Coronary artery (tissue), 2 donors: ENCODE results near the gene SMIM1.

Experiments used
- DNase-seq: peaks from one replicate; pipeline ENCODE4 v3.0.0-alpha.2; 2017; ENCODE audit warnings: low spot score
- H3K27ac ChIP-seq, 2 donors: fragments of 200-600 bp; sonication (generic); one replicate each; pipeline ENCODE4 v1.5.1; 2016 to 2019
- H3K4me3 ChIP-seq: fragments of 200-600 bp; sonication (generic); 2 replicates; pipeline ENCODE4 v1.5.1; 2016; ENCODE audit warnings: mild to moderate bottlenecking, moderate library complexity
- TF ChIP-seq, protein P1 (sequence below): fragments of 200-600 bp; sonication (generic); IDR thresholded peaks from one replicate; pipeline ENCODE4 v1.5.1; 2019; ENCODE audit warnings: antibody characterized with exemption

SMIM1 gene

DNA sequence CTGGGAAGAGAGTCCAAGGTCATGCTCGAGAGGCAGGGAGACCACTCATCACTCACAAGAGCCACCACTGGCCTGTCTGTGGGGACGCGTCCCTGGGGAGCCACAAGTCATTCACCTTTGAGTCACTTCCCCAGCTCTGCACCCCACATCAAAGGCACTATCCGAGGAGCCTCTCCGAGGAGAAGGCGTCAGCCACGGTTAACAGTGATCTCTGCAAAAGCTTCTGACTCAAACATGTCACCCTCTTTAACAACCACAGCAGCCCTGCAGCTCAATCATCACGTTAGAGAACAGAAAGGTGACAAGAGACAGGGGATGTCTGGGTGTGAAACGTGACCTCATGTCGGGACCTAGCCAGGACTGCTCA lies 14.8 kb downstream of the SMIM1 start:
- no peak overlapping the region for H3K4me3 ChIP-seq
- TF ChIP-seq, protein P1, sequence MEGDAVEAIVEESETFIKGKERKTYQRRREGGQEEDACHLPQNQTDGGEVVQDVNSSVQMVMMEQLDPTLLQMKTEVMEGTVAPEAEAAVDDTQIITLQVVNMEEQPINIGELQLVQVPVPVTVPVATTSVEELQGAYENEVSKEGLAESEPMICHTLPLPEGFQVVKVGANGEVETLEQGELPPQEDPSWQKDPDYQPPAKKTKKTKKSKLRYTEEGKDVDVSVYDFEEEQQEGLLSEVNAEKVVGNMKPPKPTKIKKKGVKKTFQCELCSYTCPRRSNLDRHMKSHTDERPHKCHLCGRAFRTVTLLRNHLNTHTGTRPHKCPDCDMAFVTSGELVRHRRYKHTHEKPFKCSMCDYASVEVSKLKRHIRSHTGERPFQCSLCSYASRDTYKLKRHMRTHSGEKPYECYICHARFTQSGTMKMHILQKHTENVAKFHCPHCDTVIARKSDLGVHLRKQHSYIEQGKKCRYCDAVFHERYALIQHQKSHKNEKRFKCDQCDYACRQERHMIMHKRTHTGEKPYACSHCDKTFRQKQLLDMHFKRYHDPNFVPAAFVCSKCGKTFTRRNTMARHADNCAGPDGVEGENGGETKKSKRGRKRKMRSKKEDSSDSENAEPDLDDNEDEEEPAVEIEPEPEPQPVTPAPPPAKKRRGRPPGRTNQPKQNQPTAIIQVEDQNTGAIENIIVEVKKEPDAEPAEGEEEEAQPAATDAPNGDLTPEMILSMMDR: no peak
- H3K27ac ChIP-seq: no peak overlapping the region
- DNase-seq: no peak

DNA sequence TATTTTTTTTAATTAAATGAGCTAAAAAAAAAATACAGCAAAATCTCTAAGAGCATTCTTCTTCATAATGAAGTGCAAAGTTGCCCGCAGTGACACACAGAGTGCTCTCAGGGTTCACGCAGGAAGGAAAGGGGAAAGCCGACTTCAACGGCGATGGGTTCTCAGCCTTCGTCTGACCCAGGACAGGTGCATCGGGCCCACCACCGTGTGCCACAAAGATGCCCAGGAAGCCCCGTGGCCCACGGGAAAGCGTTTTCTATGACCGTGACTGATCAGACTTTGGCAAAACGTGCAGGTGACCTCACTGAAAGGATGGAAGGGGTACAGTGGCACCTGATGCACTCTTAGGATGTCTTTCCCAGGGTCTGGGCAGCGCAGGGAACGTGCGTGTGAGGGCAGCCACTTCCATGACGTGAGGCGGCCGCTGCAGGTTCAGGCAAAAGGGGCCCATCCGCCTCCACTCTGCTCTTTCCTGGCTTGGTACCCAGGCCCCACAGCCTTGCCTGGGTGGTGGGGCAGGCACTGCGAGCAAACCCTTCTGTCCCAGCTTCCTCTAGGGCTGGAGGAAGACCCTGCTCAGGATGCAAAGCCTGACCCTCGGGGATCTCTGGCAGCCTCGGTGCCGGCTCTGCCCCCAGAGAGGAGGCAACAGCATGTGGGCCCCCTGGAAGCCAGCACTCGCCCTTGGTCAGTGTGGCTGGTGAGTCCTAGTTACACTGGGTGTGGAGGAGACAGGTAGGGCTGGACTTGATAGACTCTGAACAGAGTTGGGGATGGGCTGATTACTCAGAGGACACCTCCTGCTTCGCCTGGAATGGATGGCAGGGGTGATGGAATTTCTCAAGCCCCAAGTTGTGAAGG lies 15.4 kb downstream of the SMIM1 start:
- H3K27ac ChIP-seq: no peak overlapping the region

DNA sequence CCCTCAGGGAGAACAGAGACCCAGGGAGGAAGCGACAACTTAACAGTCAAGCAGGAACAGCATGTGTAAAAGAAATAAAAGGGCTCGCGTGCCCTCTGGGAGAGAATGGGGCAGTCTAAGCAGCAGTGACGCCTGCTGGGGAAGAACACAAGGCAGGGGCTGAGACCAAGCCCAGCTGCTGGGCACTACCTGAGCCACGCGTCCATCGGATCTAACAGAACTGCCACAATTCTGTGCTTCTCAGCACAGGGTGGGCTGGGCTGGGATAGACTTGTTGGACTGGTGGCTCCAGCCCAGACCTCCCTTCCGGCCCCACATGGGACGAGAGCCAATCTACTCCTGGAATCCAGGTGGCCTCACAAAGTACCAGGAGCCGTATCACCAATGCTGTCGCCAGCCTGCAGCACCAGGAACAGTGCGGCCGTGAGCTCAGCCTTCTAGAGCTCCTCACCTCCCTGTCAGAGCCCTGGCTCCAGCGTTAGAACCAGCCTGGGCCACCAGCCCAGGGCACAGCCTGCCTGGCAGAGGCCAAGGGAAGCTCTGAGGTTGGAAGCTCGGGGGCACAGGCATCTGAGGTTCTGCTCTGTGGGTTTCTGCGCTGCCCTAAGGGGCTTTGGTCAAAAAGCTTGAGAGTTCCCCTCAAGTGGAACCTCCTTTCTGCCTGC lies 16.3 kb downstream of the SMIM1 start:
- DNase-seq: no peak
- H3K27ac ChIP-seq: no peak overlapping the region
- no peak overlapping the region for H3K4me3 ChIP-seq
- TF ChIP-seq, protein P1: no peak

More for the DNA sequence above, 15.4 kb downstream of the SMIM1 start:
- no peak for DNase-seq
- H3K4me3 ChIP-seq: no peak overlapping the region
- TF ChIP-seq, protein P1: no peak

DNA sequence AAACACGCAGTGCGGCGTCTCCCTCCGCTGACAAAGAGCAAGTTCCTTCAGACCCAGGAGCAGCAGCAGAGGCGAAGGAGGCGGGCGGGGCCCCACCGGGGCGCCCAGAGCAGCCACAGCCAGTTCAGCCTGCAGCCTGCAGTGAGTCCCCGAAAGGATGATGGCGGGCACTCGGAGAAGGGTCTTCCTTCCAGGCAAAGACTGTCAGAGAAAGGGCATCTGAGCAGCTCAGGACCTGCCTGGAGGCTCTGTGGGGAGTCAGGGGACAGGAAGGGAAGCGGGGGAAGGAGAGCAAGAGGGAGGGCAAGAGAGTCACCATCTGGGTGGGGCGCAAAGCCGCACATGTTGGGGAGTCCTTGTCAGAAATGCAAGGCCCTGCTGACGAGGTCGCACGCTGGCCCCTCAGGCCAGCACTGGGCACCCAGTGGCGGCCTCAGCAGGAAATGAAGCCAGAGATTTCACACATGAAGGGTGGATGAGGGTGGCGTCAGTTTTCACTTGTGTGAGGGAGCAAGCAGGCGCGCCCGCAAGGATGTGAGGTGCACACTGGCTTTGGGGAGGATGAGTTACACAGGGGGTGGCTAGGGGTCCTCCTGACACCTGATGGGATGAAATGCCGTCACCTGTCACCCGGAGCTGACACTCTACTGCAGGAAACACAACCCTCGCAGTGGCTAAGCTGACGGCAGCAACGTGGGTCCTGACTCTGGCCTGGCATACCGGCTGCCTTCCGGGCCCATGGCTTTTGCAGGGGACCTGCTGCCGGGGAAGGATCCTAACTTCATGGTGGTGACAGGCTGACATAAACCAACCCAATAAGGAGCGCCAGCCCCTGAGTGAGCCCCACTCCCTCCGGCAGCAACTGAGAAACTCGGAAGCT lies 17.1 kb downstream of the SMIM1 start:
- H3K4me3 ChIP-seq: no peak overlapping the region
- no peak for DNase-seq
- no peak overlapping the region for H3K27ac ChIP-seq
- TF ChIP-seq, protein P1: no peak

DNA sequence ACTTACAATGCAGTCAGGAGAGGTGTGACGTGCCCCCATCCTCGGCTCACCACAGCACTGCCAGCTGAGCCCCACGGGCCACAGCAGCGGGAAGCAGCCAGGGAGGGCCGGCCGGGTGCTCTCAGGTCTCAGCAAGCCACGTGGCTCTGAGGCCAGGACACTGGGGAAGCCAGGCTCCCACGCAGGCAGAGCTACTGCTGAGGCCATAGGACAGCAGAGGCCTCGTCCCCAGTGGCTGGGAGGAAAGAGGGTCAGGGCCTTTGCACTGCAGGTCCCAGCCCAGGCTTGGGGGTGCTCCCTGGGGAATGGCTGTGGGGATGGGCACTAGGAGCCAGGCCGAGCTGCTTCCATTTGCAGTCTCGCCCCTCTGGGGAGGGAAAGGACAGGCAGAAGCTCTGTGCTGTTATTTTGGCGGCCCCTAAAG lies 18.0 kb downstream of the SMIM1 start:
- TF ChIP-seq, protein P1: no peak
- Histone ChIP-seq H3K27ac (no peak overlapping the region), H3K4me3 (no peak overlapping the region)
- DNase-seq: no peak

DNA sequence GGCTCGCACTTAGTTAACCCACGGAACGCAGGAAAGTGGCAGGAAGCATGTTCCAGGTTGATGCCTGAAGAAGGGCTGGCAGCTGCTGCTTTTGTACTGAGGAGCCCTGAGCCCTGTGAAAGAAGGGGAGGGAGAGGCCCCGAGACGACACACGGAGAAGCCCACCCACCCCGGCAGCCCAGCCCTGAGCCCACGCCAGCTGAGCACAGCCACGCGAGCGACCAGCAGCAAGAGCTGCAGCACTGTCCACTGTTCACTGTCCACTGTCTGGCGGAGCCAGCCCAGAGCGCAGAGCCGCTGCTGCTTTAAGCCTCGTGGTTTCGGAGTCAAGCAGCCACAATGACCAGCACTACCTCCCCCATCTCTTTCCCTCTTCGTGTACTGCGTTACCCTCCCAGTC lies 18.4 kb downstream of the SMIM1 start:
- TF ChIP-seq, protein P1: no peak
- Histone ChIP-seq H3K4me3 (no peak overlapping the region), H3K27ac (no peak overlapping the region)
- no peak for DNase-seq
